Prostate gland (tissue), 2 donors: Measurements from ENCODE around the gene HPS1.

ENCODE experiments used
- CTCF ChIP-seq, 4 experiments: fragments of 200-600 bp in 2 of 4; fragments of 450-650 bp in 2 of 4; sonication (generic) in 2 of 4; IDR thresholded peaks; 1 replicate in 3 of 4; 2 replicates in 1 of 4; pipeline ENCODE4 v1.5.1; 2016 to 2019; ENCODE audit warnings: antibody characterized with exemption in 4 of 4, mild to moderate bottlenecking in 2 of 4, moderate library complexity in 2 of 4
- POLR2AphosphoS5 ChIP-seq: sonication (generic); formaldehyde crosslinking; IDR thresholded peaks from one replicate; pipeline ENCODE4 v1.6.1; 2017; ENCODE audit warnings: antibody characterized with exemption

GRCh38 chr10:98477861-98478260 is 31.1 kb upstream of the HPS1 start:
- TF ChIP-seq CTCF (IDR thresholded peaks at IDR 0.05) (no peak), POLR2AphosphoS5 (no peak)
